GM12878 (cell line): ENCODE results near the gene CAMKMT. TPM values are rescaled to one million over a fixed set of nuclear protein-coding genes. Genes with fewer than 3 reads are reported as not detected.

Experiments
- ATF7 ChIP-seq: fragments of 450-650 bp; IDR thresholded peaks from 2 replicates; pipeline ENCODE4 v1.6.1; 2016; ENCODE audit warnings: low read depth, mild to moderate bottlenecking
- BCL3 ChIP-seq: IDR thresholded peaks from 2 replicates; pipeline ENCODE4 v1.6.1; 2011; ENCODE audit warnings: borderline replicate concordance, low read depth, mild to moderate bottlenecking, moderate library complexity, low read length; ENCODE audit not compliant: insufficient read depth, poor library complexity, severe bottlenecking
- CHD1 ChIP-seq: IDR thresholded peaks from 2 replicates; pipeline ENCODE4 v1.6.1; 2012; ENCODE audit warnings: low read depth, low read length, improper control_type of control experiment
- CHD4 ChIP-seq: fragments of 200-600 bp; sonication (generic); IDR thresholded peaks from 2 replicates; pipeline ENCODE4 v1.6.1; 2016; ENCODE audit warnings: mild to moderate bottlenecking
- CTCF ChIP-seq, 3 experiments: IDR thresholded peaks in 2 of 3; conservative IDR thresholded peaks in 1 of 3; 2 replicates each; pipeline ENCODE4 v1.5.1; 2011; ENCODE audit warnings: low read depth in 3 of 3, low read length in 3 of 3, mild to moderate bottlenecking in 3 of 3, control low read depth in 2 of 3, moderate library complexity in 2 of 3, inconsistent platforms in 1 of 3, mixed read lengths in 1 of 3; ENCODE audit not compliant: control insufficient read depth in 2 of 3, insufficient read depth in 1 of 3; ENCODE audit errors: extremely low read depth in 1 of 3
- E2F8 ChIP-seq: fragments of 450-650 bp; IDR thresholded peaks from 2 replicates; pipeline ENCODE4 v1.6.1; 2018; ENCODE audit warnings: mild to moderate bottlenecking, low read depth, moderate library complexity; ENCODE audit not compliant: partially characterized antibody
- EGR1 ChIP-seq, 2 experiments: IDR thresholded peaks; 1 replicate in 1 of 2; 2 replicates in 1 of 2; pipeline ENCODE4 v1.6.1; 2011 to 2012; ENCODE audit warnings: low read depth in 2 of 2, low read length in 2 of 2, borderline replicate concordance in 1 of 2, mild to moderate bottlenecking in 1 of 2, moderate library complexity in 1 of 2
- ESRRA ChIP-seq: IDR thresholded peaks from 2 replicates; pipeline ENCODE4 v1.6.1; 2012; ENCODE audit warnings: mild to moderate bottlenecking, low read length, improper control_type of control experiment
- FOS ChIP-seq: IDR thresholded peaks from 3 replicates; pipeline ENCODE4 v1.6.1; 2011; ENCODE audit warnings: borderline replicate concordance; ENCODE audit not compliant: insufficient read length; ENCODE audit errors: extremely low read depth
- JUNB ChIP-seq: IDR thresholded peaks from 2 replicates; pipeline ENCODE4 v1.6.1; 2016; ENCODE audit warnings: antibody characterized with exemption, mild to moderate bottlenecking
- MYB ChIP-seq: fragments of 150-350 bp; IDR thresholded peaks from 2 replicates; pipeline ENCODE4 v1.6.1; 2014; ENCODE audit warnings: mild to moderate bottlenecking, low read depth, low read length, borderline replicate concordance
- POLR2AphosphoS2 ChIP-seq: IDR thresholded peaks from 2 replicates; pipeline ENCODE4 v1.6.1; 2011; ENCODE audit warnings: low read depth, mild to moderate bottlenecking, low read length, improper control_type of control experiment, moderate library complexity
- RAD51 ChIP-seq: fragments of 450-650 bp; IDR thresholded peaks from 2 replicates; pipeline ENCODE4 v1.6.1; 2016; ENCODE audit warnings: moderate library complexity, mild to moderate bottlenecking, inconsistent platforms
- SUPT20H ChIP-seq: IDR thresholded peaks from 2 replicates; pipeline ENCODE4 v1.6.1; 2011; ENCODE audit warnings: low read depth, mild to moderate bottlenecking, low read length, moderate library complexity, borderline replicate concordance; ENCODE audit not compliant: control insufficient read depth
- TCF7 ChIP-seq: IDR thresholded peaks from 2 replicates; pipeline ENCODE4 v1.6.1; 2014; ENCODE audit warnings: antibody characterized with exemption, borderline replicate concordance
- USF2 ChIP-seq: IDR thresholded peaks from 2 replicates; pipeline ENCODE4 v1.6.1; 2011; ENCODE audit warnings: low read depth, low read length, improper control_type of control experiment, borderline replicate concordance
- ZBTB40 ChIP-seq: fragments of 450-650 bp; IDR thresholded peaks from 2 replicates; pipeline ENCODE4 v1.6.1; 2016; ENCODE audit warnings: mild to moderate bottlenecking, moderate library complexity, borderline replicate concordance
- ZZZ3 ChIP-seq: IDR thresholded peaks from 2 replicates; pipeline ENCODE4 v1.6.1; 2011; ENCODE audit warnings: low read depth; ENCODE audit not compliant: control insufficient read depth, insufficient read length
- polyA plus RNA-seq, 11 experiments: library from polyadenylated mRNA; depleted of rRNA in 4 of 11; unstranded in 6 of 11; stranded (reverse) in 5 of 11; fragments of >200 nt; fragmentation: Nextera tagmentation in 4 of 11; fragmentation: Illumina TruSeq in 1 of 11; extraction: Ambion mirVana in 4 of 11; extraction: Trizol in 1 of 11; gene quantifications; 1 replicate in 1 of 11; 2 replicates in 10 of 11; pipeline versions ENCODE4 v1.2.1 to v1.2.3, GENCODE V29; 2011 to 2016; ENCODE audit warnings: inconsistent platforms in 2 of 11, missing spikeins in 2 of 11, low read depth in 1 of 11
- total RNA-seq, 4 experiments: library from RNA; depleted of rRNA in 3 of 4; stranded (reverse); fragments of >200 nt in 3 of 4; fragmentation: Illumina TruSeq in 1 of 4; extraction: Trizol in 1 of 4; gene quantifications; 2 replicates each; pipeline versions ENCODE4 v1.2.1 to v1.2.3, GENCODE V29; 2013 to 2021

Gene CAMKMT
- total and polyA plus RNA-seq, 10 of the 15 experiments (the other 5 are each of a cell fraction or from before 2014, with no cell fraction given): 2.7 to 16.0 (median 11.8) TPM

GRCh38 chr2:44616667-44617155 lies 255.0 kb downstream of the CAMKMT start (continued):
- TF ChIP-seq CHD1 (no peak), CHD4 (no peak), EGR1 (IDR thresholded peaks at IDR 0.05; ENCODE audit: borderline replicate concordance in 1 of 2, low read depth in 2 of 2, low read length in 2 of 2) (no peak), POLR2AphosphoS2 (no peak), TCF7 (peak; percentile 92), ESRRA (no peak), MYB (no peak), FOS (no peak), BCL3 (no peak), CTCF (IDR thresholded peaks at IDR 0.05 in 2 of 3, conservative IDR thresholded peaks at IDR 0.05 in 1 of 3; ENCODE audit: control insufficient read depth in 2 of 3, extremely low read depth in 1 of 3, insufficient read depth in 1 of 3, low read depth in 3 of 3, low read length in 3 of 3) (no peak), ZZZ3 (no peak), USF2 (no peak), RAD51 (peak; percentile 52), ATF7 (peak; percentile 97), ZBTB40 (peak; percentile 64; the same call in 1 of the 2 replicates), E2F8 (no peak), JUNB (peak; percentile 92), SUPT20H (no peak)
